IMR-90 (cell line): ENCODE measurements around the gene CABP1. TPM values are rescaled to one million over a fixed set of nuclear protein-coding genes. Genes with fewer than 3 reads are reported as not detected.

Experiments
- ATAC-seq: fragments of 200-7000 bp; cut with Tn5 transposase; 2 replicates; pipeline ENCODE4 v1.9.1; 2020; ENCODE audit warnings: low read depth, mild to moderate bottlenecking, moderate library complexity
- BruUV-seq: library from RNA; stranded (reverse); fragments of 400-500 nt; replicated peaks from 2 replicates; lab custom pipeline; 2021; lab: Mats Ljungman, UMichigan
- CTCF ChIA-PET: fragments of 300-600 bp; formaldehyde crosslinking; extraction: SDS; loops from one replicate; lab custom pipeline; 2021; ENCODE audit warnings: antibody characterized with exemption; lab: Yijun Ruan, JAX
- POLR2A ChIA-PET: fragments of 300-600 bp; sonication (Branson Sonifier 250); formaldehyde crosslinking; loops from one replicate; lab custom pipeline; 2022; ENCODE audit warnings: antibody characterized with exemption; ENCODE audit not compliant: unreplicated experiment; lab: Charles Lee
- DNase-seq: peaks from one replicate; pipeline ENCODE4 v3.0.0; 2013
- H2AFZ ChIP-seq: replicated peaks from 2 replicates; pipeline ENCODE3; 2013; ENCODE audit warnings: low read length, mild to moderate bottlenecking; ENCODE audit not compliant: poor library complexity
- H2AK5ac ChIP-seq: 2 replicates; pipeline ENCODE4 v1.6.1; 2013; ENCODE audit warnings: low read depth, low read length, inconsistent platforms
- H2AK9ac ChIP-seq: replicated peaks from 2 replicates; pipeline ENCODE3; 2013; ENCODE audit warnings: mild to moderate bottlenecking, low read depth, low read length, moderate library complexity; ENCODE audit not compliant: poor library complexity
- H2BK120ac ChIP-seq: 2 replicates; pipeline ENCODE4 v1.6.1; 2013; ENCODE audit warnings: low read depth, low read length, inconsistent platforms
- H2BK15ac ChIP-seq: 3 replicates; pipeline ENCODE4 v1.6.1; 2013; ENCODE audit warnings: low read depth, low read length, inconsistent platforms
- H2BK20ac ChIP-seq: 2 replicates; pipeline ENCODE4 v1.6.1; 2013; ENCODE audit warnings: low read depth, mild to moderate bottlenecking, inconsistent platforms, low read length, moderate library complexity
- H2BK5ac ChIP-seq: 2 replicates; pipeline ENCODE4 v1.6.1; 2013; ENCODE audit warnings: mild to moderate bottlenecking, low read depth, low read length, inconsistent platforms; ENCODE audit not compliant: poor library complexity, severe bottlenecking
- H3K14ac ChIP-seq: replicated peaks from 2 replicates; pipeline ENCODE4 v1.6.1; 2013; ENCODE audit warnings: low read depth, low read length, inconsistent platforms
- H3K18ac ChIP-seq: 2 replicates; pipeline ENCODE4 v1.6.1; 2013; ENCODE audit warnings: low read depth, low read length, control low read depth
- H3K23ac ChIP-seq: 2 replicates; pipeline ENCODE4 v1.6.1; 2013; ENCODE audit warnings: low read depth, low read length, inconsistent platforms
- H3K27ac ChIP-seq: 2 replicates; pipeline ENCODE4 v1.5.1; 2013; ENCODE audit warnings: mild to moderate bottlenecking, control low read depth, low read length; ENCODE audit not compliant: insufficient read depth
- H3K27me3 ChIP-seq: 2 replicates; pipeline ENCODE4 v1.6.1; 2013; ENCODE audit warnings: low read length; ENCODE audit not compliant: control insufficient read depth, insufficient read depth
- H3K36me3 ChIP-seq: 2 replicates; pipeline ENCODE4 v1.6.1; 2013; ENCODE audit warnings: low read length, mixed read lengths; ENCODE audit not compliant: control insufficient read depth, insufficient read depth
- H3K4ac ChIP-seq: 2 replicates; pipeline ENCODE4 v1.6.1; 2013; ENCODE audit warnings: low read depth, low read length, inconsistent platforms
- H3K4me1 ChIP-seq: 2 replicates; pipeline ENCODE4 v1.6.1; 2013; ENCODE audit warnings: low read length, mixed read lengths; ENCODE audit not compliant: control insufficient read depth, insufficient read depth
- H3K4me2 ChIP-seq: 2 replicates; pipeline ENCODE4 v1.6.1; 2013; ENCODE audit warnings: low read depth, mild to moderate bottlenecking, control low read depth, low read length, moderate library complexity
- H3K4me3 ChIP-seq: 2 replicates; pipeline ENCODE4 v1.5.1; 2013; ENCODE audit warnings: low read depth, mild to moderate bottlenecking, control low read depth, low read length, moderate library complexity; ENCODE audit not compliant: insufficient read depth
- H3K56ac ChIP-seq: 2 replicates; pipeline ENCODE4 v1.6.1; 2013; ENCODE audit warnings: low read length, inconsistent platforms; ENCODE audit not compliant: insufficient read depth; ENCODE audit errors: extremely low read depth
- H3K79me1 ChIP-seq, 2 experiments: 2 replicates each; pipeline ENCODE4 v1.6.1; 2013; ENCODE audit warnings: low read length in 2 of 2, inconsistent platforms in 1 of 2, low read depth in 1 of 2
- H3K9ac ChIP-seq: 2 replicates; pipeline ENCODE4 v1.6.1; 2013; ENCODE audit warnings: low read depth, low read length, control low read depth
- H3K9me1 ChIP-seq: 2 replicates; pipeline ENCODE4 v1.6.1; 2013; ENCODE audit warnings: low read length, inconsistent platforms; ENCODE audit not compliant: insufficient read depth
- H3K9me3 ChIP-seq: 2 replicates; pipeline ENCODE4 v1.6.1; 2013; ENCODE audit warnings: low read length; ENCODE audit not compliant: control insufficient read depth, insufficient read depth
- H4K20me1 ChIP-seq: 2 replicates; pipeline ENCODE4 v1.6.1; 2013; ENCODE audit warnings: low read length, inconsistent platforms; ENCODE audit not compliant: insufficient read depth
- H4K5ac ChIP-seq: 2 replicates; pipeline ENCODE4 v1.6.1; 2013; ENCODE audit warnings: mild to moderate bottlenecking, low read depth, low read length, control low read depth
- H4K8ac ChIP-seq, 2 experiments: 2 replicates each; pipeline ENCODE4 v1.6.1; 2013; ENCODE audit warnings: low read depth in 2 of 2, low read length in 2 of 2, control low read depth in 1 of 2, inconsistent platforms in 1 of 2
- H4K91ac ChIP-seq: 2 replicates; pipeline ENCODE4 v1.6.1; 2013; ENCODE audit warnings: low read depth, low read length, inconsistent platforms; ENCODE audit not compliant: insufficient read depth
- POLR2A ChIP-seq: IDR thresholded peaks from 2 replicates; pipeline ENCODE4 v1.6.1; 2012; ENCODE audit warnings: mild to moderate bottlenecking, low read depth, low read length
- RCOR1 ChIP-seq: IDR thresholded peaks from 2 replicates; pipeline ENCODE4 v1.6.1; 2012; ENCODE audit warnings: mild to moderate bottlenecking, low read length, improper control_type of control experiment; ENCODE audit not compliant: insufficient replicate concordance
- WGBS, 2 experiments: methylation state at CpG; one replicate each; pipeline versions ENCODE4 v1.1.5 to v1.1.7; 2013; ENCODE audit warnings: missing lambda C conversion rate in 2 of 2; ENCODE audit not compliant: insufficient read length in 1 of 2; ENCODE audit errors: extremely low coverage in 2 of 2; 5-methylcytosine and 5-hydroxymethylcytosine counted together
- dilution Hi-C: fragments of 300-500 bp; cut with HindIII; formaldehyde crosslinking; loops from one replicate; pipeline ENCODE4 v1.14.3; 2018; ENCODE audit warnings: low sequenced_read_pairs; ENCODE audit not compliant: unreplicated experiment
- in situ Hi-C: fragments of 300-500 bp; cut with MboI; formaldehyde crosslinking; loops from 3 replicates; pipeline ENCODE4 v1.14.3; 2019; ENCODE audit warnings: low sequenced_read_pairs, inconsistent platforms, mixed read lengths
- intact Hi-C: fragments of 100-400 bp; cut with micrococcal nuclease; formaldehyde crosslinking; loops from 2 replicates; pipeline ENCODE4 v1.10.0; 2022
- polyA plus RNA-seq, 3 experiments: library from polyadenylated mRNA; depleted of rRNA; stranded (reverse); fragments of >200 nt; gene quantifications; 2 replicates each; pipeline ENCODE4 v1.2.3, GENCODE V29; 2012; ENCODE audit warnings: low replicate concordance in 1 of 3
- total RNA-seq: library from RNA; depleted of rRNA; stranded (reverse); fragments of >200 nt; gene quantifications from 2 replicates; pipeline ENCODE4 v1.2.3, GENCODE V29; 2012

Gene CABP1
- total and polyA plus RNA-seq, 2 of the 4 experiments (the other 2 are of a cell fraction), result 0.54 to 1.1 TPM

DNA sequence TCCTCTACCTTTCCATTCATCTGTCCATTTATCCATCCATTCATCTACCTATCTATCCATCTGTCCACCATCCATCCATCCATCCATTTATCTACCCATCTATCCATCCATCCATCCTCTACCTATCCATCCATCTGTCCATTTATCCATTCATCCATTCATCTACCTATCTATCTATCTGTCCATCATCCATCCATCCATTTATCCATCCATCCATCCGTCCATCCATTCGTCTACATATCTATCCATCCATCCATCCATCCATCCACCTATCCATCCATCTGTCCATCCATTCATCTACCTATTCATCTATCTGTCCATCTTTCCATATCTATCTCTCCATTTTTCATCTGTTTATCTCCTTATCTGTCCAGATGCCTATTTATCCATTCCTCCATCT is 21.0 kb downstream of the CABP1 start:
- Histone ChIP-seq H3K4me2 (no peak overlapping the region), H2AK9ac (no peak overlapping the region), H3K9me1 (no peaks in the 10 kb centered on the region), H3K27ac (no peak overlapping the region), H3K9ac (no peak overlapping the region), H4K91ac (no peak overlapping the region), H3K23ac (no peak overlapping the region), H3K36me3 (no peaks in the 10 kb centered on the region), H2BK120ac (no peak overlapping the region), H4K8ac (no peak overlapping the region), H3K27me3 (peaks cover 29% of the 10 kb centered on the region), H2BK20ac (no peak overlapping the region), H3K79me1 (no peaks in the 10 kb centered on the region), H3K14ac (no peak overlapping the region), H3K4ac (no peak overlapping the region), H3K4me3 (no peak overlapping the region), H2BK5ac (no peak overlapping the region), H3K18ac (no peak overlapping the region), H3K56ac (no peak overlapping the region), H2AK5ac (no peak overlapping the region), H3K9me3 (no peaks in the 10 kb centered on the region), H2BK15ac (no peak overlapping the region), H4K5ac (no peak overlapping the region), H4K20me1 (no peaks in the 10 kb centered on the region), H2AFZ (no peak overlapping the region), H3K4me1 (no peaks in the 10 kb centered on the region)
- ATAC-seq (no peak), DNase-seq (no peak)
- intact Hi-C loops, result no loop called here
- TF ChIP-seq POLR2A (no peak), RCOR1 (no peak)
- ChIA-PET POLR2A (no interaction called here), CTCF (no interaction called here)
- in situ Hi-C loops, result no loop called here
- dilution Hi-C loops, result no loop called here
- BruUV-seq, result no TSS peak
- WGBS, 2 experiments, result 21% methylated on average over 2 of the region's 2 CpGs; no CpG with 5 or more reads in 1 of the 2 experiments
